HEK293T (cell line): ENCODE results near the gene TFF2.

Experiments used
- CTCF ChIA-PET: fragments of 350-600 bp; formaldehyde crosslinking; extraction: SDS; loops from one replicate; lab custom pipeline; 2021; ENCODE audit warnings: antibody characterized with exemption, inconsistent platforms; lab: Yijun Ruan, JAX
- POLR2A ChIA-PET: fragments of 350-600 bp; formaldehyde crosslinking; extraction: SDS; loops from one replicate; lab custom pipeline; 2020; ENCODE audit warnings: antibody characterized with exemption, inconsistent platforms; lab: Yijun Ruan, JAX
- DNase-seq: peaks from one replicate; pipeline ENCODE4 v3.0.0; 2012; ENCODE audit warnings: mixed read lengths; ENCODE audit errors: extremely low spot score
- ARNT ChIP-seq: fragments of 450-650 bp; IDR thresholded peaks from 2 replicates; pipeline ENCODE4 v1.6.1; 2017; ENCODE audit warnings: mild to moderate bottlenecking
- BHLHE40 ChIP-seq: fragments of 450-650 bp; IDR thresholded peaks from 2 replicates; pipeline ENCODE4 v1.6.1; 2016; ENCODE audit warnings: mild to moderate bottlenecking, moderate library complexity, borderline replicate concordance
- CTBP1 ChIP-seq: fragments of 450-650 bp; IDR thresholded peaks from 2 replicates; pipeline ENCODE4 v1.6.1; 2016; ENCODE audit warnings: borderline replicate concordance
- ELF4 ChIP-seq: fragments of 450-650 bp; IDR thresholded peaks from 2 replicates; pipeline ENCODE4 v1.6.1; 2017; ENCODE audit warnings: antibody characterized with exemption
- FOXA1 ChIP-seq: fragments of 450-650 bp; IDR thresholded peaks from 2 replicates; pipeline ENCODE4 v1.6.1; 2016; ENCODE audit warnings: mild to moderate bottlenecking
- FOXK2 ChIP-seq: fragments of 450-650 bp; IDR thresholded peaks from 2 replicates; pipeline ENCODE4 v1.6.1; 2016; ENCODE audit warnings: mild to moderate bottlenecking
- FOXM1 ChIP-seq: fragments of 450-650 bp; IDR thresholded peaks from 2 replicates; pipeline ENCODE4 v1.6.1; 2017; ENCODE audit warnings: mild to moderate bottlenecking, borderline replicate concordance
- HDGF ChIP-seq: fragments of 450-650 bp; IDR thresholded peaks from 2 replicates; pipeline ENCODE4 v1.6.1; 2017; ENCODE audit warnings: antibody characterized with exemption, borderline replicate concordance
- L3MBTL2 ChIP-seq: fragments of 450-650 bp; conservative IDR thresholded peaks from 2 replicates; pipeline ENCODE4 v1.6.1; 2016; ENCODE audit warnings: mild to moderate bottlenecking
- LEF1 ChIP-seq: fragments of 450-650 bp; IDR thresholded peaks from 2 replicates; pipeline ENCODE4 v1.6.1; 2017; ENCODE audit warnings: mild to moderate bottlenecking, borderline replicate concordance
- NFRKB ChIP-seq: fragments of 450-650 bp; IDR thresholded peaks from 2 replicates; pipeline ENCODE4 v1.6.1; 2016; ENCODE audit warnings: mild to moderate bottlenecking, moderate library complexity
- SP1 ChIP-seq: fragments of 450-650 bp; IDR thresholded peaks from 2 replicates; pipeline ENCODE4 v1.6.1; 2017
- SUZ12 ChIP-seq: fragments of 450-650 bp; IDR thresholded peaks from 2 replicates; pipeline ENCODE4 v1.6.1; 2016; ENCODE audit warnings: mild to moderate bottlenecking
- TARDBP ChIP-seq: fragments of 450-650 bp; IDR thresholded peaks from 2 replicates; pipeline ENCODE4 v1.6.1; 2016
- ZNF384 ChIP-seq: fragments of 450-650 bp; IDR thresholded peaks from 2 replicates; pipeline ENCODE4 v1.6.1; 2016
- TF ChIP-seq, protein P1 (sequence below): fragments of 450-650 bp; IDR thresholded peaks from 2 replicates; pipeline ENCODE4 v1.6.1; 2016

TFF2 gene

DNA sequence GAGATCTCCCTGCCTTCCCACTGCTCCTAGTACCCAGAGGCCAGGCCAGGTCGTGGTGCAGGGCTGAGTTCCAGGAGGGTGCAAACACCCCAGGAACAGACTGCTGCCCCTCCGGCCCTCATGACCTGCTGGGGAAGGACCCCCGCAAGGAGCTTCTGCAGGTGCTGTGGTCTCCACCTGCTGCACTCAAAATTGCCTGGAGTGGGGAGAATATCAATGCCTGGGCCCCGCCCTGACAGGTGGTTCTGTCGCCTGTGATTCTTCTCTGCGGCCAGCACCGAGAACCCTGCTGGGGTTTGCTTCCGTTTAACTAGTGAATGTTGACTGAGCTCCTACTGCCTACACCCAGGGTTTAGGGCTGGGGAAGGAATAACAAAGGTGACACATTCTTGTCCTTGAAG lies 33.5 kb downstream of the TFF2 start:
- CTCF ChIA-PET = no interaction called here
- no peak for TF ChIP-seq BHLHE40
- no peak for TF ChIP-seq CTBP1
- no peak for TF ChIP-seq FOXM1
- TF ChIP-seq FOXA1 = no peak
- no peak for TF ChIP-seq NFRKB
- no peak for TF ChIP-seq TARDBP
- no peak for TF ChIP-seq SUZ12
- no peak for TF ChIP-seq HDGF
- POLR2A ChIA-PET = no interaction called here
- DNase-seq = no peak

DNA sequence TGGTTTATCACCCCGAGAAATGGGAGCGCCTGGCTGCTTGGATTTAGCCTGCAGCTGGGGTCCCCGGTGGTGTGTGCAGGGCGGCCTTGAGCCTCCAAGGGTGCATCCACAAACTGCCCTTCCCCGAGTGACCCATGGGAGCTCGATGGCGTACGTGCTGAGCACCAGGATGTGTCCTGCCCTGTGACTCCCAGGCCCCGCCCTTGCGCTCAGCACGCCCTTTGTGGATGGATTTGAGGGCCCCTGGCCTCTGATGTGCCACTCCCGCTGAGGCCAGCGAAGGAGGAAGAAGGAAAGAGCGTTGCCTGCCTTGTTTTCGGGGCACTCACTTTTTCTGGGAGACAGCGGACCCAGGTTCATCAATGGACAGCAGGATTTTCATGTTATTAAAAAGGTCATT lies 33.9 kb downstream of the TFF2 start:
- TF ChIP-seq CTBP1 (no peak), FOXK2 (no peak), HDGF (no peak)
- TF ChIP-seq, protein P1, sequence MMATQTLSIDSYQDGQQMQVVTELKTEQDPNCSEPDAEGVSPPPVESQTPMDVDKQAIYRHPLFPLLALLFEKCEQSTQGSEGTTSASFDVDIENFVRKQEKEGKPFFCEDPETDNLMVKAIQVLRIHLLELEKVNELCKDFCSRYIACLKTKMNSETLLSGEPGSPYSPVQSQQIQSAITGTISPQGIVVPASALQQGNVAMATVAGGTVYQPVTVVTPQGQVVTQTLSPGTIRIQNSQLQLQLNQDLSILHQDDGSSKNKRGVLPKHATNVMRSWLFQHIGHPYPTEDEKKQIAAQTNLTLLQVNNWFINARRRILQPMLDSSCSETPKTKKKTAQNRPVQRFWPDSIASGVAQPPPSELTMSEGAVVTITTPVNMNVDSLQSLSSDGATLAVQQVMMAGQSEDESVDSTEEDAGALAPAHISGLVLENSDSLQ = no peak
- POLR2A ChIA-PET = no interaction called here
- CTCF ChIA-PET = interaction anchor here (0.8 kb wide), 1 partner anchor 72 kb away, joined by 3 read pairs; no protein-coding TSS in a partner anchor
- DNase-seq = no peak

DNA sequence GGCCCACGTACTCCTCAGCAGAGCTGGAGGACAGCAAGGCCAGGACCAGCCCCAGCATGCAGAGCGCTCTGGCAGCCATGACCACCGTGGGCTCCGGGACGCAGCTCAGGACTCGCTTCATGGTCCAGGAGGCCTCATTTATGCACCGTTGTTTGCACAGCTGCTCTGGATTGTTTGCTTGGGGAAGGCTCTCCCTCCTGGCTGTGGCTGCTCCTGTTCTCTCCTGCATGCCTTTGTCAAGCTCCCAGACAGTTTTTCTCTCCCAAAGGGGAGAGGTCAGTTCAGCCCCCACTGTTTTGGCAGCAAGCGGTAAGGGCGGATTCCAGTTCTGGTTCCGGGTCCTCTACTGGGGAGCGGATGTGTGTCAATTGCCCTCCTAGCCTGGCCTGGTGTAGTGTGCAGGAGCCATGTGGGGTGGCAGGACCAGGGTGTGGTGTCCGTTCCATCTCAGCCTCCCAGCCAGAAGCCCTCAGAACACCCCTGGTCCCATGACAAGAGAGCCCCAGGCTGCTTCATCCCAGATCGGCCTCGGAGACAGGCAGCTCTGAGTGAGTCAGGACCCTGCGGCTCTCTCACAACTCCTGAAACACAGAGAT lies 35.4 kb downstream of the TFF2 start, which contains the start of gene TFF3:
TFF3 (minus strand) TSS at position 114 of the 596 bp plus-strand sequence; CDS start at position 79, 35 bp downstream.
- no peak for TF ChIP-seq SP1
- no peak for TF ChIP-seq SUZ12
- no peak for TF ChIP-seq TARDBP
- TF ChIP-seq FOXM1 = no peak
- no peak for TF ChIP-seq HDGF
- no peak for TF ChIP-seq FOXK2
- no peak for TF ChIP-seq CTBP1
- no peak for TF ChIP-seq FOXA1
- no peak for TF ChIP-seq ARNT
- POLR2A ChIA-PET = no interaction called here
- no peak for DNase-seq
- CTCF ChIA-PET = no interaction called here

DNA sequence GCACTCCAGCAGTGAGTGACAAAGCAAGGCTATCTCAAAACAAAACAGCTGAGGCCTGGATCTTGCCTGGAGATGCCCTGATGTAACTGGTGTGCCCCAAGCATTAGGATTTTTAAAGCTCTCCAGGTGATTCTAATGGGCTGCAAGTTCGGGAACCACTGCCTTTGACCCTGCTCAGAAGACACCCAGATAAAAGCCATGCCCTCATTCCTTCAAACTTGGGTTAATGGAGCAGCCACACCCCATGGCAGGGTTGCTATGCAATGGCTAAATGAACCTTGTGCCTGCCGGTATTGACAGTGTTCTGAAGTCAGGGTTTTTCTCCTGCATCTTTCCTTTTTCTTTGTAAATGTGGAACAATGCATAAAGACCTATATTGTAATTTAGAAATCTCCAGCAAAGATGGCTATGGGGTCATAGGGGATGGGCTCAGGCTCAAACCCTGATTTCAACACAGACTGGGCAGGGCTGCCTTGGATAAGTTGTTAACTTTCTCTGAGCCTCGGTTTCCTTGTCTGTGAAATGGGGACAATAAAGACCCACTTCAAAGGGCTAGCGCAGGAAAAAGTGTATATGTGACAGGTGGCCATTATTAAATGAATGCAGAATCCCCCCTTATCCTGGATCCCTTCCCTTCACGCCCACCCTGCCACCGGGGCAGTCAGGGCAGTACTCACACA lies 36.0 kb downstream of the TFF2 start:
- ChIA-PET POLR2A (no interaction called here), CTCF (no interaction called here)
- no peak for DNase-seq
- TF ChIP-seq SUZ12 (no peak), HDGF (no peak), CTBP1 (no peak), ELF4 (no peak)
- TF ChIP-seq, protein P1 = no peak

DNA sequence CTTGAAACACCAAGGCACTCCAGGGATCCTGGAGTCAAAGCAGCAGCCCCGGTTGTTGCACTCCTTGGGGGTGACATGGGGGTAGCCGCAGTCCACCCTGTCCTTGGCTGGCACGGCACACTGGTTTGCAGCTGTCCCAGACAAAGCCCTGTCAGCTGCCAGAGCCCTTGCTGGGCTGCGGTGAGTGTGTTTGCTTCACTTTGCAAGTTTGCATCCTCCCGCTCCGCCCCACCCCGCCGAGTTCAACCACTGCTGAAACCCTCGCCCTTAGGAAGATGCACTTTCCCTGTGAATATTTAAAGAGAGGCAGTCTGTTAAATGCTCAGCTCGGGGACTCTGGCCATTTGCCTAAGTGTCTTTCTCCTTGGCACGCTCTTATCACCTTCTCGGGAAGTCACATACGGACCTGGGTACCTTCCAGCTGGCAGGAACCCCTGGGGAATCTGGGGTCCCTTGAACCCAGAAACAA lies 37.3 kb downstream of the TFF2 start:
- ChIA-PET CTCF (no interaction called here), POLR2A (no interaction called here)
- TF ChIP-seq CTBP1 = no peak
- TF ChIP-seq ZNF384 = no peak
- TF ChIP-seq SP1 = no peak
- TF ChIP-seq FOXA1 = no peak
- TF ChIP-seq L3MBTL2 = no peak
- TF ChIP-seq, protein P1 = no peak
- no peak for TF ChIP-seq FOXM1
- TF ChIP-seq NFRKB = no peak
- no peak for DNase-seq

DNA sequence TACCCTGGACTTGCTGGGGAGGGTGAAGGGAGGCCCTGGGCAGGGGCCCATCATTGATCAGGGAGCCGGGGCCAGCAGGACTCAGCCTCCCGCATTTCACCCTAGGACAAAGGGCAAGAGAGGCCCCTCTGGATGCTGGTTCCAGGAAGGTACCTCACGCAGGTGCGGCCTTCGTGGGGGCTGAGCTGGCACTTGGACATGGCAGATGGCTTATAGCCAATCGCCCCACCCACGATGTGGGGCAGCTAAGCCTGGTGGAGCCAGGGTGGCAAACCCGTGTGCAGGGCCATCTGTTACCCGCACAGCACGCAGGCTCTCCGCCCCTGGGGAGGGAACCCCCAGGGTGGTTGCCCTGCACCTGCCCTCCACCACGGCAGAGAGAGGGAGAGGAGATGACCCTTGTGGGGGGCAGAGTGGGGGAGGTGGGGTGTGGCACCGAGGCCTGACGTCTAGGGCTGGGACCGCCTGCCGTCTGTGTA lies 38.1 kb downstream of the TFF2 start:
- ChIA-PET CTCF (no interaction called here), POLR2A (no interaction called here)
- no peak for TF ChIP-seq LEF1
- DNase-seq = no peak

DNA sequence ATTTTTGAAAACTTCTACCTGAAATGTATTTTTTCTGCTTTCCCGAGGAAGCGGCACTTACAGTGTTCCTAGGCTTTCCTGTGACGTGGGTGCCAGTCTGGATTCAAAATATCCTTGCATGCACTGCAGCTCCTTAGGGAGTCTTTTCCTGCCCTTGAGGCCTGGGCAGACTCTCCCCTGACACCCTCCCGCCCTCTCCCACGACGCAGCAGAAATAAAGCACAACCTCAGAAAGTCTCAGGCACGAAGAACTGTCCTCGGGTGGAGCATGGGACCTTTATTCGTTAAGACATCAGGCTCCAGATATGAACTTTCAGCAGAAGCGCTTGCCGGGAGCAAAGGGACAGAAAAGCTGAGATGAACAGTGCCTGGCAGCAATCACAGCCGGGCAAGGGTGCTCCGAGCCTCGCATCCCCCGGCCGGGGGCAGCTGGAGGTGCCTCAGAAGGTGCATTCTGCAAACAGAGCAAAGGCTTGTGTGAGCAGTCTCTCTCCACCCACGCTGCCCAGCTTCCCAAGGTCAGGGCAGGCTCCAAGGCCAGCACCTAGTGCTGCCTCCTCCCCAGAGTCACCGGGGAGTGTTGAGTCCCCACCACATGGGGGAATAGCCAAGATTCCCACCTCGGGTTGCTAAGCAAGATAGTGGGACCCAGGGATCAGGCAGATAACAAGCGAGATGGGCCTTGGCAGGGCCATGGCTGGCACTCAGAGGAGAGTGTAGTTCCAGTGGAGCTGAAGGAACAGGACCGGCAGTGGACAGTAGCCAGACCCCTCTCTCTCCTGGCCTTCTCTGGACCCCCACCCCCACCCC lies 38.8 kb downstream of the TFF2 start:
- no peak for DNase-seq
- CTCF ChIA-PET = interaction anchor here (1.2 kb wide), 1 partner anchor 31 kb away, joined by 4 read pairs; no protein-coding TSS in a partner anchor
- TF ChIP-seq LEF1 (no peak), SP1 (no peak), ELF4 (no peak), SUZ12 (no peak), FOXA1 (no peak), TARDBP (no peak), ARNT (no peak), BHLHE40 (no peak), FOXM1 (no peak)
- POLR2A ChIA-PET = no interaction called here
